ENCODE measurements around the gene FAM131B.
"Not testable (repeated sequence)": the region's sequence is repeated elsewhere in the genome, so short reads cannot be mapped to it uniquely, and the experiment has no call there.

The FAM131B gene

GRCh38 chr7:143402233-143402632, 39.7 kb upstream of the FAM131B start:
- H3K9me3 ChIP-seq (ENCODE audit: control insufficient read depth, low read length); H3K27ac ChIP-seq (ENCODE audit: insufficient read depth, low read depth, low read length, poor library complexity, severe bottlenecking); H3K4me1 ChIP-seq (ENCODE audit: control insufficient read depth, insufficient read depth, low read length); H3K36me3 ChIP-seq (ENCODE audit: control insufficient read depth, insufficient read depth, low read length); H3K27me3 ChIP-seq (ENCODE audit: control insufficient read depth, insufficient read depth, low read length, poor library complexity, severe bottlenecking); H3K4me3 ChIP-seq (ENCODE audit: insufficient read depth, low read depth, low read length): not testable (repeated sequence)
- WGBS, 2 experiments = 87 to 97% methylated on average over 3 to 4 of the region's 4 CpGs

DNA sequence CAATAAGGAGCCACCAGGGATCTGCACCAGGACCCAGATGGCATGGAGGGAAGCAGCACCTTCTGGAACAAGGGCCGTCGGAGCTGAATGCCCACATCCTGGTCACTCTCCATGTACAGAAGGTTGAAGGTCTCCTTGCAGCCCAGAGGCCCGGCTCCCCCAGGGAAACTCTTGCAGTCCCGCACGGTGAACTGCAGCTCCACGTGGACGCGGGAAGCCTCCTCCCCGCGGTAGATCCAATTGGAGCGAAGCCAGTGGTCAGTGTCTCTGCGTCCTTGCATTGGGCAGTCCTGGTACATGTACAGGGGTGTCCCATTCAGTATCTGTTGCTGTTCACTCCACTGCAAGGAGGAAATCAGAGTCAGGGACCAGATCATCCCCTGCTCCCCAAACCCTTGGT, 38.8 kb upstream of the FAM131B start:
- Histone ChIP-seq H3K27ac (ENCODE audit: insufficient read depth, low read depth, low read length, poor library complexity, severe bottlenecking) (no peak overlapping the region), H3K4me3 (ENCODE audit: insufficient read depth, low read depth, low read length) (no peak overlapping the region), H3K4me1 (ENCODE audit: control insufficient read depth, insufficient read depth, low read length) (no peaks in the 10 kb centered on the region), H3K9me3 (ENCODE audit: control insufficient read depth, low read length) (no peaks in the 10 kb centered on the region), H3K27me3 (ENCODE audit: control insufficient read depth, insufficient read depth, low read length, poor library complexity, severe bottlenecking) (no peaks in the 10 kb centered on the region), H3K36me3 (ENCODE audit: control insufficient read depth, insufficient read depth, low read length) (no peaks in the 10 kb centered on the region)
- 96% methylated on average over 12 of the region's 12 CpGs for WGBS, 2 experiments

DNA sequence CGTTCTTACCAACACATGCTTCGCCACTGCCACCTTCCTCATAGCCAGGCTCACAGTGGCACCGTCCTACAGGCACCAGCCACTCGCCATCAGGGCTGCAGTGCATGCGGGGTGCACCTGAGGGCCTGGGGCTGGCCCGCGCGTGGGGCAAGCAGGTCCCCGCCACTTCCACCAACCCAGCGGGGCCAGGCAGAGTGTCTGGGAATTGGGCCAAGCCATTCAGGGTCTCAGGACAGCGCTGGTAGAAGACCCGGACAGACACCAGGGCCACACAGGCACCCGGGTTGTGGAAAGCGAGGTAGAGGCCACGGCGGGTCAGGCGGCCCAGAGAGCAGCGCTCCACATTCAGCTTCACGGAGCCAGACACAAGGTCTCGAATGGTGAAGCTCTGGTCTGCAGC, 37.1 kb upstream of the FAM131B start:
- Histone ChIP-seq H3K9me3 (ENCODE audit: control insufficient read depth, low read length) (no peaks in the 10 kb centered on the region), H3K27me3 (ENCODE audit: control insufficient read depth, insufficient read depth, low read length, poor library complexity, severe bottlenecking) (no peaks in the 10 kb centered on the region), H3K36me3 (ENCODE audit: control insufficient read depth, insufficient read depth, low read length) (no peaks in the 10 kb centered on the region), H3K4me1 (ENCODE audit: control insufficient read depth, insufficient read depth, low read length) (no peaks in the 10 kb centered on the region), H3K4me3 (ENCODE audit: insufficient read depth, low read depth, low read length) (no peak overlapping the region), H3K27ac (ENCODE audit: insufficient read depth, low read depth, low read length, poor library complexity, severe bottlenecking) (no peak overlapping the region)
- 95 to 97% methylated on average over 20 of the region's 20 CpGs for WGBS, 2 experiments

GRCh38 chr7:143399151-143399550, 36.6 kb upstream of the FAM131B start:
- no peak overlapping the region for H3K27ac ChIP-seq (ENCODE audit: insufficient read depth, low read depth, low read length, poor library complexity, severe bottlenecking)
- 92 to 93% methylated on average over 8 of the region's 8 CpGs for WGBS, 2 experiments
- H3K36me3 ChIP-seq (ENCODE audit: control insufficient read depth, insufficient read depth, low read length) = no peaks in the 10 kb centered on the region

GRCh38 chr7:143398616-143399015, 36.1 kb upstream of the FAM131B start:
- no peaks in the 10 kb centered on the region for H3K27me3 ChIP-seq (ENCODE audit: control insufficient read depth, insufficient read depth, low read length, poor library complexity, severe bottlenecking)
- H3K4me1 ChIP-seq (ENCODE audit: control insufficient read depth, insufficient read depth, low read length) = no peaks in the 10 kb centered on the region
- H3K9me3 ChIP-seq (ENCODE audit: control insufficient read depth, low read length) = no peaks in the 10 kb centered on the region
- H3K27ac ChIP-seq (ENCODE audit: insufficient read depth, low read depth, low read length, poor library complexity, severe bottlenecking) = no peak overlapping the region
- H3K4me3 ChIP-seq (ENCODE audit: insufficient read depth, low read depth, low read length) = no peak overlapping the region
- no peaks in the 10 kb centered on the region for H3K36me3 ChIP-seq (ENCODE audit: control insufficient read depth, insufficient read depth, low read length)
- WGBS, 2 experiments = 91 to 95% methylated on average over 14 of the region's 14 CpGs

More at GRCh38 chr7:143399151-143399550, 36.6 kb upstream of the FAM131B start:
- no peaks in the 10 kb centered on the region for H3K4me1 ChIP-seq (ENCODE audit: control insufficient read depth, insufficient read depth, low read length)
- H3K9me3 ChIP-seq (ENCODE audit: control insufficient read depth, low read length) = no peaks in the 10 kb centered on the region
- H3K4me3 ChIP-seq (ENCODE audit: insufficient read depth, low read depth, low read length) = no peak overlapping the region
- H3K27me3 ChIP-seq (ENCODE audit: control insufficient read depth, insufficient read depth, low read length, poor library complexity, severe bottlenecking) = no peaks in the 10 kb centered on the region

DNA sequence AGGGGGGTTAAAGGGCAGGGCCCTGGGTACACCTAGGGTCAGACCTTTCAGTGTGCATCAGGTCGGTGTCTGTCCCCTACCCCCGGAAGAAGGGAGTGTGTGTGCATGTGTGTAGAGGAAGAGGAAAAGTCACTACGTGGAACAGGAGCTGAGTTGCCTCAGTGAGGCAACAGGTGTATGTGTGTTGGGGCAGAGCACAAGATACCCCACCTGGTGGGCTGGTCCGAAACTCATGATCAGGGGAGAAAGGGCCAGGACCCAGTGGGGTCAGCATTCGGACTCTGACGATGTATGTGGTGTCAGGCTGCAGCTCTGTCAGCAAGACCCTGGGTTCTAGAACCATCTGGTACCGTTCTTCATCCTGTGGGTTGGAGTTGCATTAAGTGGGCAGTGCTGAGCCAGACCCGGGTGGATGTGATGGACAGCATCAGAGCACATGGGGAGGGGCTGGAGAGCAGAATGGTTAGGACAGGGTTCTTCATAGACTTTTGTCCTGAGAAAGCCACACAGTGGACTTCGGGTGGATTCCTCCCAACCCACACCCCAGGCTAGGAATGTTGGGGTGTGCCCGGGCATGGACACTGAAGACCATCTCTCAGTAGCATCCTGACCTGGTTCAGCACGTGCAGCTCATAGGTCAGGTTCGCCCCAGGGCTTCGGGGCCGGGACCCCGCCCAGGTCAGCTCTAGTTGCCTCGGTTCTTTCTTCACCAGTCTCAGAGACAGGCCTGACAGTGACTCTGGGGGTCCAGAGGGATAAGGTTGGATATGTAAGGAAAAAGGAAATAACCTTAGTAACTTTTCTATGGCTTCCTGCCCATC, 35.4 kb upstream of the FAM131B start:
- H3K4me1 ChIP-seq (ENCODE audit: control insufficient read depth, insufficient read depth, low read length) = no peaks in the 10 kb centered on the region
- no peaks in the 10 kb centered on the region for H3K9me3 ChIP-seq (ENCODE audit: control insufficient read depth, low read length)
- 93 to 94% methylated on average over 16 of the region's 16 CpGs for WGBS, 2 experiments
- no peaks in the 10 kb centered on the region for H3K36me3 ChIP-seq (ENCODE audit: control insufficient read depth, insufficient read depth, low read length)
- no peak overlapping the region for H3K27ac ChIP-seq (ENCODE audit: insufficient read depth, low read depth, low read length, poor library complexity, severe bottlenecking)
- H3K27me3 ChIP-seq (ENCODE audit: control insufficient read depth, insufficient read depth, low read length, poor library complexity, severe bottlenecking) = no peaks in the 10 kb centered on the region
- no peak overlapping the region for H3K4me3 ChIP-seq (ENCODE audit: insufficient read depth, low read depth, low read length)

- Histone ChIP-seq H3K36me3 (ENCODE audit: control insufficient read depth, insufficient read depth, low read length) (no peaks in the 10 kb centered on the region), H3K27ac (ENCODE audit: insufficient read depth, low read depth, low read length, poor library complexity, severe bottlenecking) (no peak overlapping the region), H3K27me3 (ENCODE audit: control insufficient read depth, insufficient read depth, low read length, poor library complexity, severe bottlenecking) (no peaks in the 10 kb centered on the region), H3K9me3 (ENCODE audit: control insufficient read depth, low read length) (no peaks in the 10 kb centered on the region), H3K4me1 (ENCODE audit: control insufficient read depth, insufficient read depth, low read length) (no peaks in the 10 kb centered on the region), H3K4me3 (ENCODE audit: insufficient read depth, low read depth, low read length) (no peak overlapping the region)
- WGBS, 2 experiments = 92 to 93% methylated on average over 28 of the region's 28 CpGs
Measured at GRCh38 chr7:143396625-143397556, 34.4 kb upstream of the FAM131B start.

GRCh38 chr7:143396182-143396581, 33.7 kb upstream of the FAM131B start:
- Histone ChIP-seq H3K9me3 (ENCODE audit: control insufficient read depth, low read length) (no peaks in the 10 kb centered on the region), H3K4me1 (ENCODE audit: control insufficient read depth, insufficient read depth, low read length) (no peaks in the 10 kb centered on the region), H3K36me3 (ENCODE audit: control insufficient read depth, insufficient read depth, low read length) (no peaks in the 10 kb centered on the region), H3K27ac (ENCODE audit: insufficient read depth, low read depth, low read length, poor library complexity, severe bottlenecking) (no peak overlapping the region), H3K4me3 (ENCODE audit: insufficient read depth, low read depth, low read length) (no peak overlapping the region), H3K27me3 (ENCODE audit: control insufficient read depth, insufficient read depth, low read length, poor library complexity, severe bottlenecking) (no peaks in the 10 kb centered on the region)
- 78 to 79% methylated on average over 7 of the region's 7 CpGs for WGBS, 2 experiments

DNA sequence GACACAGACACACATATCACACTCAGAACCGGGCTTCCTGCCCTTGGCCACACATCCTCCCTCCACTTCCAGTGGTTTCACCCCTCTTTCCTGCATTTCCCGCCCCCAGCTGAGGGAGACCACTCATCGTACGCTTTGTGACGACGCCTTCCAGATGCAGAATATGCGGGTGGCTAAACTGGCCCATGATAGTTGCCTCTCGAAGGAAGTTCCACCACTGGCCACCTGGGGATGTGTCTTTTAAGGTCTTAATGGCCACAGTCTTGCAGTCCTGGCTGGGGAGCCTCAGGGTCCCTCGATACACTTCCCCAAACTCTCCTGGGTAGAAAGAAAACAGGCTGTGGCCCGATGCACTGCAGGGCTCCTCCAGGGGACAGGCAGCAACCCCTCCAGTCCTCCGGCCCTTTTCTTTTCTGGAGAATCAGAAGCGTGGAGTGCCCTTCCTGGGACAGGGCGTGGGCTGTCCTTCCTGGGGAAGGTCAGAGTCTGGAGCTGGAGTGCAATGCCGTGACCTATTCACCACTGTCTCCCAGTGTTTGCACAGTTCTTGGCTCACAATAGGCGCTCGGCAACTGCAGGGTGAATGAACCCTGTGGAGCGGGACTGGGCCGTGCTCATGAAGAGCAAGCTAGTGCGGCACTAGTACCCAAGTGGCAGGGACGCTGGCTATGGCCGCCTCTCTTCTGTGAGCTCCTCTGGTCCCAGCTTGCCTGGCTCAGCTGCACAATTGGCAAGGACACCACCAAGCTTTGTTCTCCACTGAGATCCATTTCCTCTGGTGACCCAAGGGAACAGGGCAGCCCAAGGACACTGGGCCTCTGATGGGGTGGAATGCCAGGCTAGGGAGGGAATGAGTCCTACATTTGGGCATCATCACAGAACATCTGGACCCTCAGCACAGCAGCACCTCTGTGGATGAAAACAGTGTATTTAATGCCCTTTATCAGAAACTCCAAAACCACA, 33.0 kb upstream of the FAM131B start:
- H3K27ac ChIP-seq (ENCODE audit: insufficient read depth, low read depth, low read length, poor library complexity, severe bottlenecking) = no peak overlapping the region
- H3K4me3 ChIP-seq (ENCODE audit: insufficient read depth, low read depth, low read length) = no peak overlapping the region
- 91% methylated on average over 21 of the region's 21 CpGs for WGBS, 2 experiments
- no peaks in the 10 kb centered on the region for H3K27me3 ChIP-seq (ENCODE audit: control insufficient read depth, insufficient read depth, low read length, poor library complexity, severe bottlenecking)
- peaks cover 5% of the 10 kb centered on the region for H3K36me3 ChIP-seq (ENCODE audit: control insufficient read depth, insufficient read depth, low read length)
- H3K4me1 ChIP-seq (ENCODE audit: control insufficient read depth, insufficient read depth, low read length) = no peaks in the 10 kb centered on the region
- H3K9me3 ChIP-seq (ENCODE audit: control insufficient read depth, low read length) = no peaks in the 10 kb centered on the region
